Frontal cortex (tissue), 4 donors: ENCODE measurements around the gene DCTD. TPM values are rescaled to one million over a fixed set of nuclear protein-coding genes. Genes with fewer than 3 reads are reported as not detected.

ENCODE experiments used
- DNase-seq, 2 donors: peaks; one replicate each; pipeline ENCODE4 v3.0.0; 2012; ENCODE audit warnings: low spot score in 2 of 2
- FAIRE-seq: peaks from 2 replicates; lab custom pipeline; 2012; peaks lifted over from hg19 to GRCh38; lab: Jason Lieb, UNC
- total RNA-seq: library from RNA; depleted of rRNA; stranded (reverse); fragments of >200 nt; gene quantifications from one replicate; pipeline ENCODE4 v1.2.3, GENCODE V29; 2014
- donor health status: control.
- donor health status: control.
- donor health status: control.

Gene DCTD
- total RNA-seq, 1 donor from 2014 or later: 24.9 TPM

DNA sequence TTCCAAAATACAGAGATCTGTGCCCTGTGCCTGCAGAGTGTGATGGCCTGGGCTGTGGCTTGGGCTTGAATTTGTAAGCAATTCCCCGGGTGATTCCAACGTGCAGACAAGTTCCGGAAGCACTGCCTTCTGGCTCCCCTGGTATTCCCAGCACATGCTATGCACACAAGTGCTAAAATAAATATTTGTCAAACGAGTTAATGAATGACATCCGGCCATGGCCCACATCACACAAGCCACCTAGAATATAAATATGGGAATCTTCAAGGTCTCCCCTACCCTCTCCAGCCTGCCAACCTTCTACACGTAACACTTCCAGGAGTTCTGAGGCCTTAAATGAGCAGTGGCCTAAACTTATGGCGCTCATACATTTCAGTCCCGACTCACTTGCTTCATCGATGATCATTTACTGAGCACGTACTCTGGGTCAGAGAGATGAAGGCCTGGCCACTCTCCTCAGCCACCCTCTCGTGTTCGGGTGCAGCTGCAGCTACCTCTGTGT is 21.3 kb downstream of the DCTD start:
- no peak for FAIRE-seq

GRCh38 chr4:182894681-182895275 is 22.4 kb downstream of the DCTD start:
- no peak for FAIRE-seq
- no peak for DNase-seq

More for the DNA sequence above, 21.3 kb downstream of the DCTD start:
- no peak for DNase-seq

DNA sequence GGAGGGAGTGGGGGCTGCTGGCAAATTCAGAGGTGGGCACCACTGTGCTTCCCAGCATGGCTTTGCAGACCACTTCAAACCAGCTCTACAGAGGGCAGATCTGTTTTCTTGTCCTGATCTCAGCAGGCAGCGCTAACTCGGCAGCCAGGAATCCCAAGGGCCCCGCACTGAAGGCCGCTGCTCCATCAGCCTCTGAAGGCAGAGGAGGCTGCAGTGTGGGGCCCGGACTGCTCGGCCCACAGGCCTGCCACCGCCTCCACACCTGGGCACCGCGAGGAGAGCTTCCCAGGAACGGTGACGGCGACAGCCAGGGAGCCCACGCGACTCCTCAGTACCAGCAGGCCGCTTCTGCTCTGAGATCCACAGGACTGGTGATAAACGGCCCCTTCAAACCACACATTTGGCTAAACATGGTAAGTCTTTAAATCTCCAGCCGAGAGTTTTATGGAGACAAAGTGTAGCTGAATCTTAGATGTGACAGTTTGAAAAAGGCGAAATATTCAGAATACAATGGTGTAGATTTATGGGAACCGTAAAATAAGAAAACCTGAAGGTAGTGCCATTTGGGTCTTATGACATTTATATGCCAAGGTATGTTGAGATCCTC is 23.6 kb downstream of the DCTD start:
- DNase-seq: no peak
- no peak for FAIRE-seq

GRCh38 chr4:182893047-182893446 is 24.1 kb downstream of the DCTD start:
- FAIRE-seq (no peak), DNase-seq (no peak)

GRCh38 chr4:182890202-182890601 is 27.0 kb downstream of the DCTD start:
- FAIRE-seq (no peak), DNase-seq (no peak)

- DNase-seq: no peak
- no peak for FAIRE-seq
Measured at GRCh38 chr4:182888891-182889290, 28.3 kb downstream of the DCTD start.

DNA sequence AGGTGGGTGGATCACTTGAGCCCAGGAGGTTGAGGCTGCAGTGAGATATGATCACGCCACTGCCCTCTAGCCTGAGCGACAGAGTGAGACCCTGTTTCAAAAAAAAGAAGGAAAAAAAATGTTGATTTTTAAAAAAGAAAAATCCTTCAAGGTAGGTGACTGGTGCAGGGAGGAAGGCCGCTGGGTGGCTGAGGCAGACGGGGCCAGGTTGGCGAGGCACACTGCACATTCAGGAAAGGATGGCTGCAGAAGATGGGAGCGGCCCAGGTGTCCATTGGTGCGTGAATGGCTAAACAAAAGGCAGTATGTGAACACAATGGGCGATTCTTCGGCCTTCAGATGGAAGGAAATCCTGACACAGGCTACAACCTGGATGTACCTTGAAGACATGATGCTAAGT is 30.4 kb downstream of the DCTD start:
- no peak for FAIRE-seq
- DNase-seq: no peak

- FAIRE-seq (no peak), DNase-seq (no peak)
Measured at GRCh38 chr4:182886205-182886604, 31.0 kb downstream of the DCTD start.

DNA sequence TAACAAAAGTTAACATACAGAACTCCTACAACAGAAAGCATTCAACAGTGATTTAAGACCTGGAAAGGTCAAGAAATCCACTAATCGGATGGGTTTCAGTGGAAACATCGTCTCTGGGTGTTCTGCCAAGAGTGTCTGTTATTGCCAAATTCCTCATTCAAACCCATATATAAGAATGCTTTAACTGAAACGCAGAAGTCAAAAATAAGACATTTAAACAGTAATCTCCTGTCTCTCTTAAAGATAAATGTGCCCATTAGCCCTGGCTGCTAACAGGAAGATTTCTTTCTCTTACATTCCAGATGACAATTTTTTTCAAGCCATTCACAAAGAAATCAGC is 31.5 kb downstream of the DCTD start:
- FAIRE-seq: no peak
- DNase-seq: no peak

DNA sequence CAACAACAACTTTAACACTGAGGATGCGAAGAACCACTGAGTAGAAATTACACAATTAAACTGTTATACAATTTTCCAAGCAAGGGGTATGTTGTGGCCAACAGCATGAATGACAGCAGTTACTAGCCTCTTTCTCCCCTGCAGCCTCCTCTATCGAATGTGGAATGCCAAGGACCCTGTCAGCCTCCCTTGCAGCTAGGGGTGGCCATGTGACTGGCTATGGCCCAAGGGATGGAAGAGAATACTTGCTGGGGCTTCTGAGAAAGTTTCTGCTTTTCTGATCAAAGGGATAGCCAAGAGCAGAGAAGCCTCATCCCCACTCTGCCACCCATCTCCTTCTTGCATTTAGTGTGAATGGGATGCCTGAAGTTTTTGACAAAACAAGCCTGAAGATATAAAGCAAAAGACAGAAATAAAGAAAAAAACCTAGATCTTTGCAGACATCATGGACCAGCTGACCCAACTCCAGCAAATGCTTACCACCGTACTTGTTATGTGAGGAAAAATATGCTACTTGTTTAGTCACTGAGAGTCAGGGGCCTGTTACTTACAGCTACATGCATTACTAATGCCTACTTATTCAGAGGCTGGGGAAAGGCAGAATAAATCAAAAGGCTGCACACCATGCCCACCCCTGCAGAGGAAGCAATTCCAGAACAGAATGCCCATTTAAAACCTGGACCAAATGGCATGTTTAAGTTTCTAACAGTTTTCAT is 32.0 kb downstream of the DCTD start:
- DNase-seq (no peak), FAIRE-seq (no peak)

- FAIRE-seq (peak; percentile 60), DNase-seq (no peak)
Measured at GRCh38 chr4:182884040-182884439, 33.1 kb downstream of the DCTD start.

DNA sequence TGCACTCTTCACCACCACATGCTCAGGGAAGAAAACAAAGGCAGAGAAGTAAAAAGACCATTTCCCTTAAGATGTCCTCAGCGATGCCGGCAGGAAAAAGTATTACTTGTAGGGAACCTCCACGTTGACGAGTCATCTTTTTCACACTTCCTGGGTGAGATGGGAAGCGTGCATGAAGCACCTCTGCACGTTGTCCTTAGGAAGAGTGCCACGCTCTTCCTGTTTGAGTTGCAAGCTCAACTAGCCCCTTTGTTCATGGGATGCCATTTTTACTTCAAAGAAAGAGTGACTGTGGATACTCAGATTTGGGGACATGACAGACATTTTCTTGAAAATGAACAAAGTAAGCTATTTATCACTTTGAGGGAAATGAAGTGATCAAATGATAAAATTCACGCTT is 33.8 kb downstream of the DCTD start:
- DNase-seq: no peak
- no peak for FAIRE-seq

GRCh38 chr4:182881914-182882313 is 35.3 kb downstream of the DCTD start:
- no peak for DNase-seq
- no peak for FAIRE-seq

DNA sequence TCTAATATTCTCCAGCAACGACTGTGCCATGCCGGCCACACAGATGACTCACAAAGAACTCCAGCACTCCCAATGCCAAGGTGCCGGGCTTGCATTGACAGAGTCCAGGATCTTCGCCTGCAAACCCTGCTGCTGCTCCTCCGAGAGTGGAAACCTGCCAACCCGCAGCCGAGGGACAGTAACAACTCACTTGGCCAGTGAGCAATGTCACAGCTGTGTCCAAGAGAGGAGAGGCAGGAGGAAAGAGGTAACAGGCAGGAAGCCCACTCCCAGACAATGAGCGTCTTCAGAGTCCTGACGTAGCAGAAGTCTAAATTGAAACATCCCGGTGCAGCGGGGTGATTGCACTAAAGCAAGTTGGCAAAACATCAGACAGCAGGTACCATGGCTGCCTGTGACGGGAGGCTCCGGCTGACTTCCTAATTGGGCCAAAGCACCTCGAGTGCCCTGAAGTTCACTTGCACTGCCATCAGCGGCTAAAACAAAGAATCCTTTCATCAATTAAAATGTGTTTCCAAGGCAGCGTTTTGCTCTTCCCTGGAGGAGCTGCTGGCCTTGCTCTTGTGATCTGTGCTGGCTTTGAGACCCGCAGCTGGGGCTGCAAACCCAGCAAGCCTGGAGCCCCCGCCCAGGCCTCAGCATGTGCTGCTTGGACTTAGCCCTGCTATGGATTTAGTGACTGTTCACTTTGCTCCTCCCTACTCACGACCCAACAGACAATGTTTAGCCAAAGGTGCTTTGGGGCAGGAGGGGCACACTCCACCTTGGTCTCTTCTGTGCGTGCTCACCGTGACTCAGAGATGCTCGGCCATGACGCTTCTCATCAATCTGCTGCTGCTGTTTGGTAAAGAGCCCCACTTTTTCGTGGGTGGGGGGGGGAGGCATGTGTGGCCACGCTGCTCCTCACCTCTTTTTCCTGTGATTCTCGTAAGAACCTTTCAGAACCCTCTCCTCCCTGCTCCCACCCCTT is 36.5 kb downstream of the DCTD start:
- DNase-seq (peak in 1 of 2 donors; percentile 18), FAIRE-seq (no peak)

- DNase-seq (no peak), FAIRE-seq (no peak)
Measured at GRCh38 chr4:182879913-182880312, 37.3 kb downstream of the DCTD start.

GRCh38 chr4:182878633-182879495 is 38.3 kb downstream of the DCTD start:
- DNase-seq (no peak), FAIRE-seq (no peak)

DNA sequence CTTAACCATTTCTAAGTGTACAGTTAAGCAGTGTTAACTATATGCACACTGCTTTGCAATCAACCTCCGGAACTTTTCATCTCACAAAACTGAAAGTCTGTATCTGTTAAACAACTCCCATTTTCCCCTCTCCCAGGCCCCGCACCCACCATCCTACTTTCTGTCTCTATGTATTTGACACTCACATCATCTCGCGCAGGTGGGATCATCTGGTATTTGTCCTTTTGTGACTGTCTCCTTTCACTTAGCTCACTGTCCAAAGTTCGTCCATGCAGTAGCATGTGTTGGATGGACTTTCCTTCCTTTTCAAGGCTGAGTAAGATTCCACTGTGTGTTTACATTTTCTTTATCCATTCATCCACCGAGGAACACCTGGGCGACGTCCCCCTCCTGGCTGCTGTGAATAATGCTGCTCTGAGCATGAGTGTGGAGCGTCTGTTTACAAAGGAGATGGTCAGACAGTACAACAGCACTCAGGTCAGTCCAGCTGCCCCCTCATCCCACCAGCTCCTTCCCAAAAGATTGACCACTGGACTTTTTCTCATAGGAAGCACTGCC is 39.8 kb downstream of the DCTD start:
- DNase-seq (no peak), FAIRE-seq (no peak)

- DNase-seq (no peak), FAIRE-seq (no peak)
Measured at GRCh38 chr4:182876427-182876826, 40.8 kb downstream of the DCTD start.
